Peyer's patch (tissue), 4 donors: ENCODE measurements around the gene SLC22A17. TPM values are rescaled to one million over a fixed set of nuclear protein-coding genes. Genes with fewer than 3 reads are reported as not detected.
A peak's percentile ranks its signal among the peaks of the same experiment; 100 is the strongest.
"Not testable (repeated sequence)": the region's sequence is repeated elsewhere in the genome, so short reads cannot be mapped to it uniquely, and the experiment has no call there.

Experiments used
- DNase-seq, 3 donors: peaks; one replicate each; pipeline ENCODE4 v3.0.0-alpha.2; 2017 to 2019
- H3K27ac ChIP-seq, 4 donors: fragments of 200-600 bp; sonication (generic); one replicate each; pipeline ENCODE4 v1.5.1; 2016 to 2019
- H3K27me3 ChIP-seq, 2 donors: fragments of 200-600 bp; sonication (generic); one replicate each; pipeline ENCODE4 v1.5.1; 2019
- H3K36me3 ChIP-seq, 3 donors: fragments of 200-600 bp; sonication (generic); one replicate each; pipeline ENCODE4 v1.5.1; 2016 to 2019
- H3K4me1 ChIP-seq, 4 donors: fragments of 200-600 bp; sonication (generic); one replicate each; pipeline ENCODE4 v1.5.1; 2016 to 2019
- H3K4me3 ChIP-seq, 4 donors: fragments of 200-600 bp; sonication (generic); 1 replicate in 3 of 4; 2 replicates in 1 of 4; pipeline ENCODE4 v1.5.1; 2016 to 2019; ENCODE audit warnings: mild to moderate bottlenecking in 1 of 4
- H3K9me3 ChIP-seq, 4 donors: fragments of 200-600 bp; sonication (generic); one replicate each; pipeline ENCODE4 v1.5.1; 2016 to 2019; ENCODE audit warnings: mild to moderate bottlenecking in 1 of 4
- CTCF ChIP-seq, 6 experiments: fragments of 450-650 bp in 4 of 6; fragments of 200-600 bp in 2 of 6; sonication (generic) in 1 of 6; IDR thresholded peaks; one replicate each; pipeline ENCODE4 v1.5.1; 2017 to 2019; ENCODE audit warnings: antibody characterized with exemption in 6 of 6, mild to moderate bottlenecking in 3 of 6, moderate library complexity in 1 of 6
- POLR2A ChIP-seq, 2 donors: fragments of 450-650 bp; IDR thresholded peaks; one replicate each; pipeline ENCODE4 v1.5.1; 2017; ENCODE audit warnings: antibody characterized with exemption in 2 of 2, mild to moderate bottlenecking in 2 of 2, moderate library complexity in 2 of 2
- total RNA-seq, 4 donors: library from RNA; depleted of rRNA; stranded (reverse); fragments of >200 nt; gene quantifications; one replicate each; pipeline ENCODE4 v1.1.0, GENCODE V29; 2016

SLC22A17 gene
- total RNA-seq, 4 donors from 2014 or later = 1.6 to 19.0 (median 5.2) TPM

GRCh38 chr14:23335623-23336022 lies 17.1 kb downstream of the SLC22A17 start:
- H3K36me3 ChIP-seq = no peaks in the 10 kb centered on the region
- no peak for DNase-seq
- no peak for TF ChIP-seq POLR2A (IDR thresholded peaks at IDR 0.05)
- TF ChIP-seq CTCF (IDR thresholded peaks at IDR 0.05) = no peak
- H3K27ac ChIP-seq = no peak overlapping the region
- no peaks in the 10 kb centered on the region for H3K4me1 ChIP-seq
- H3K9me3 ChIP-seq = no peaks in the 10 kb centered on the region
- H3K27me3 ChIP-seq = no peaks in the 10 kb centered on the region
- no peak overlapping the region for H3K4me3 ChIP-seq

GRCh38 chr14:23327947-23328744 lies 24.5 kb downstream of the SLC22A17 start:
- Histone ChIP-seq H3K4me1 (peaks cover 0 to 5% (median 2%) of the 10 kb centered on the region in 4 donors), H3K27ac (no peak overlapping the region), H3K27me3 (no peaks in the 10 kb centered on the region), H3K36me3 (peaks cover 0 to 23% (median 0%) of the 10 kb centered on the region in 3 donors), H3K9me3 (no peaks in the 10 kb centered on the region), H3K4me3 (no peak overlapping the region)
- TF ChIP-seq POLR2A (IDR thresholded peaks at IDR 0.05) (no peak), CTCF (IDR thresholded peaks at IDR 0.05) (peak; percentile 82 to 92 (median 88))
- peak in 2 of 3 donors; percentile 60 to 90 for DNase-seq

GRCh38 chr14:23326491-23327332 lies 26.0 kb downstream of the SLC22A17 start:
- no peak for TF ChIP-seq POLR2A (IDR thresholded peaks at IDR 0.05)
- TF ChIP-seq CTCF (IDR thresholded peaks at IDR 0.05) = no peak
- Histone ChIP-seq H3K36me3 (peaks cover 0 to 27% (median 0%) of the 10 kb centered on the region in 3 donors), H3K27ac (no peak overlapping the region), H3K4me1 (peaks cover 0 to 14% (median 9%) of the 10 kb centered on the region in 4 donors), H3K4me3 (no peak overlapping the region), H3K9me3 (no peaks in the 10 kb centered on the region), H3K27me3 (no peaks in the 10 kb centered on the region)
- DNase-seq = no peak

GRCh38 chr14:23325746-23326145 lies 26.9 kb downstream of the SLC22A17 start:
- not testable (repeated sequence) for H3K27me3 ChIP-seq, DNase-seq, H3K27ac ChIP-seq, H3K4me3 ChIP-seq, H3K9me3 ChIP-seq
- Histone ChIP-seq H3K4me1 (peaks cover 0 to 14% (median 9%) of the 10 kb centered on the region in 4 donors), H3K36me3 (peaks cover 0 to 27% (median 0%) of the 10 kb centered on the region in 3 donors)

- Histone ChIP-seq H3K9me3 (no peaks in the 10 kb centered on the region), H3K4me1 (peaks cover 0 to 20% (median 11%) of the 10 kb centered on the region in 4 donors), H3K27ac (no peak overlapping the region), H3K4me3 (no peak overlapping the region), H3K27me3 (no peaks in the 10 kb centered on the region), H3K36me3 (peaks cover 0 to 27% (median 0%) of the 10 kb centered on the region in 3 donors)
- no peak for TF ChIP-seq CTCF (IDR thresholded peaks at IDR 0.05)
- DNase-seq = no peak
Measured at GRCh38 chr14:23324993-23325392, 27.7 kb downstream of the SLC22A17 start.

- DNase-seq = no peak
Measured at GRCh38 chr14:23324455-23324846, 28.2 kb downstream of the SLC22A17 start.

More at GRCh38 chr14:23324455-23324846, 28.2 kb downstream of the SLC22A17 start:
- Histone ChIP-seq H3K9me3 (no peaks in the 10 kb centered on the region), H3K4me1 (peaks cover 0 to 20% (median 11%) of the 10 kb centered on the region in 4 donors), H3K4me3 (no peak overlapping the region), H3K27ac (no peak overlapping the region), H3K36me3 (peaks cover 0 to 27% (median 0%) of the 10 kb centered on the region in 3 donors), H3K27me3 (no peaks in the 10 kb centered on the region)
- TF ChIP-seq POLR2A (IDR thresholded peaks at IDR 0.05) (no peak), CTCF (IDR thresholded peaks at IDR 0.05) (no peak)
